Posterior vena cava (tissue), 2 donors: ENCODE results near the gene EML2. TPM values are rescaled to one million over a fixed set of nuclear protein-coding genes. Genes with fewer than 3 reads are reported as not detected.

ENCODE experiments used
- DNase-seq: peaks from one replicate; pipeline ENCODE4 v3.0.0-alpha.2; 2020; ENCODE audit warnings: low spot score
- intact Hi-C, 2 donors: fragments of 100-400 bp; cut with DNase I; formaldehyde crosslinking; loops; one replicate each; pipeline versions ENCODE4 v1.14.1 to v1.14.2; 2022 to 2023
- total RNA-seq, 2 donors: library from RNA; stranded (reverse); fragmentation: NEBNext Ultra II Directional; extraction: Animal tissue kit (Norgen Biotek cat#: 25700); gene quantifications; one replicate each; pipeline ENCODE4 v1.2.1, GENCODE V29; 2021
- donor health status: DM: yes; HTN: yes; CAD: no.
- donor health status: DM: yes; HTN: yes; CAD: no.

Gene EML2
- total RNA-seq, 2 donors from 2014 or later = 20.7 to 26.7 TPM

GRCh38 chr19:45657520-45658167, 18.4 kb upstream of the EML2 start:
- no peak for DNase-seq
- intact Hi-C loops = loop anchor here in 1 of 2 donors (1.0 to 10.0 kb wide), 2 partner anchors 37 to 133 kb away; no protein-coding TSS in a partner anchor

- intact Hi-C loops = loop anchor here in 1 of 2 donors (10.0 kb wide), 1 partner anchor 130 kb away; no protein-coding TSS in a partner anchor
- DNase-seq = no peak
Observed at GRCh38 chr19:45655073-45655472, 15.9 kb upstream of the EML2 start.

- DNase-seq = no peak
- intact Hi-C loops = loop anchor here in 1 of 2 donors (10.0 kb wide), 1 partner anchor 129 kb away; no protein-coding TSS in a partner anchor
Observed at GRCh38 chr19:45653634-45654033, 14.4 kb upstream of the EML2 start.

DNA sequence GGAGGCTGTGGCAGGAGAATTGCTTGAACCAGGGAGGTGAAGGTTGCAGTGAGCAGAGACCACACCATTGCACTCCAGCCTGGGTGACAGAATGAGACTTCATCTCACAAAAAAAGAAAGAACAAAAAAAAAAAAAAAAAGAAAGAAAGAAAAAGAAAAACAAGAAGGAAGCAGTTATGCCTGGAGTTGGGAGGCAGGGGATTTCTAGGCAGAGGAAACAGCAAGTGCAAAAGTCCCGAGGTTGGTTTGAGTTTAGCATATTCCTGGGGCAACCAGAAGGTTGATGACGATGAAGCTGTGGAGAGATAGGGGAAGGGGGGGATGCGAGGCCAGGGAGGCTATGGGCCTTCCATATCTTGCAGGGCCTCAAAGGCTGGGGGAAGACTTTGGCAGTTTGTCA, 11.5 kb upstream of the EML2 start:
- no peak for DNase-seq
- intact Hi-C loops = loop anchor here in 1 of 2 donors (10.0 kb wide), 1 partner anchor 126 kb away; no protein-coding TSS in a partner anchor

GRCh38 chr19:45646345-45646698, 7.1 kb upstream of the EML2 start:
- no peak for DNase-seq

DNA sequence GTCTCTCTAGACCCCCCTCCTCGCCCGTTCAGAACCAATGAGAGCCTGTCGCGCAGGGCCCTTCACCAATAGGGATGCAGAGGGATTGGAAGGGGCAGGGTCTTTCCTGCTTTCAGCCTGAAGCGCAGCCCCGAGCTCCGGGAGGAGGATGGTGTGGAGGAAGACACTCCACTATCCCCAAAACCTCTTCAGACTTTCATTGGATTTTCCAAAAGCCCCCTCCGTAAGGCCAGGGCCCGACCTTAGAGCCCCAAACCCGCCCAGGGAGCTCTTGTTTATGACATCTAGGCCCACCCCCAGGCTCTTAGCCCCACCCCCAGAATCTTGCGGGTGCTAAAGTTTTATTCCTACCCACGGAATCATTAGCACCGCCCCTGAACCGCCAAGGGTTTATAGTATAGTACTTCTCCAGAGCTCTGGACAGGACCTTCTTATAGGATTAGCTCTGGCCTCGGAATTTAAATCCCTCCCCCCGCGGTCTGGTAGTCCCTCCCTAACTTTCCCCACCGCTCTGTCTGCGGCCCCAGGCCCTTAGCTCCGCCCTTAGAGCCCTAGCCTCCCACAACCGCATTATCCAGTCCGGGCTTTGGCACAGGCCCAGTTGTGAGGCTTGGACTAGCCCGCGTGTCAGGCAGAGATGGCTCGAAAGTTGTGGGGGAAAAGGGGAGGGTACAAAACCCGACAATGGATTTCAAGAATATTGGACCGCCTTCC, 6.6 kb upstream of the EML2 start:
- intact Hi-C loops = loop anchor here in 1 of 2 donors (10.0 kb wide), 1 partner anchor 121 kb away; no protein-coding TSS in a partner anchor
- DNase-seq = peak; percentile 88

More at GRCh38 chr19:45646345-45646698, 7.1 kb upstream of the EML2 start:
- intact Hi-C loops = loop anchor here in 1 of 2 donors (10.0 kb wide), 1 partner anchor 122 kb away; no protein-coding TSS in a partner anchor

DNA sequence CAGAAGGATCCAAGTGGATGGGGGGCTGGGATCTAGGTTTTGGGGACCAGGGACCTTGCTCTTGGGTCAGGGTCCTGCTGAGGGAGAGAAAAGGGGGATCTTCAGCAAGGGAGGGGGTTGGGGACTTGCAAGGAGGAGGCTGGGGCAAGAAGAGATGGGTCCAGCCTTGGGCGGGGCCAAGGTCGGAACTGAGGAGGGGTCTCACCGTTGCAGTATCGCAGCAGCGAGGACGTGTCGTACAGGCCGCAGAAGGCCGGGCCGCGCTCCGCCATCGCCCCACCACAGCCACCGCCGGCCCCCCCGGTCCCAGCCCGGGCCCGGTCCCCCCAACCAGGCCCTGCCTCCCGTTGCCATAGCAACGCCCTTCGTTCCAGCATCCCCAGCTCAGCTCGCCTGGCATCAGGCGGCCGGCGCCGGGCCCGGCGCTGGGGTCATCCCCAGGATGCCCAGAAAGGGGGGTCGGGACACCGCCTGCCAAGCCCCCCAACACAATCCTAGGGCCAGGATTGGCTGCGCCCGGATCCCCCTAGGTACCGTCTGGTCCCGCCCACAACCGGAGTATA, 6.0 kb upstream of the EML2 start:
- no peak for DNase-seq
- intact Hi-C loops = loop anchor here in 1 of 2 donors (10.0 kb wide), 1 partner anchor 120 kb away; no protein-coding TSS in a partner anchor

DNA sequence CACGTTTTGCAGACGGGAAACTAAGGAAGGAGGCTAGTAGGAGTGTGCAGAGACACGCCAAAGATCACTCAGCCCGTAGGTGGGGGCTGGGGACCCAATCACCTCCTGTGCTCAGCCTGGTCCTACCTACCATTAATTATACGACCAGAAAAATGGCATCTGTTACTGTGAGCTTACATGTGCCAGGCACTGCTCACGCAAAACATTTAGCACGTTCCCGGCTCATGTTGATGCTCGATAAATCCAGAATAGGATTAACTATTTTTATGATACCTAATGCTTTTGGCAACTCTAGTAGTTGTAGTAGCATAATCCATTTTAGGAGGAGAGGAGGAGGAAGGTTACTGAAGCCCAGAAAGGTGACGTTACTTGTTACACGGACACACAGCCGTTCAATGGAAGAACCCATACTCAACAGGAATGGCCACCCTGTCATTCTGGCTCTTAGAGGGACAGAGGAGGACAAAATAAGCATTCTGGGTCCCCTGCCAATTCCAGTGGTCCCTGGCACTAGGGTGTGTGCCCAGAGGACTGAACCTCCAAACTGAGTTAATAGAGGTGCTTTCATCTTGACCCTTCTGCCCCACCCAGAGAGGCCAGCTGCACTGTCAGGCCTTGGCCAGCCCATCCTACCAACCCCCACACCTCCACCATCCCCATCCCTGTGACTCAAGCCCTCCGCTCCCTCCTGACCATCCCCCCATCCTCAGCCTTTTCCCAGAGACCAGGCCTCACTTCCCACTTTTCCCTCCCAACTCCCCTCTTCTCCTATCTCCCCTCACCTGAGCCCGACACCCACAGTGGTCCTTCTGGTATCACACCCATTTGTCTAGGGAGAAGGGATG, 5.0 kb upstream of the EML2 start:
- no peak for DNase-seq
- intact Hi-C loops = loop anchor here in 1 of 2 donors (2.0 to 10.0 kb wide), 2 partner anchors 37 to 119 kb away; no protein-coding TSS in a partner anchor

- intact Hi-C loops = loop anchor here in 1 of 2 donors (2.0 to 10.0 kb wide), 2 partner anchors 36 to 118 kb away; no protein-coding TSS in a partner anchor
Observed at GRCh38 chr19:45643024-45643926, 4.1 kb upstream of the EML2 start.

DNA sequence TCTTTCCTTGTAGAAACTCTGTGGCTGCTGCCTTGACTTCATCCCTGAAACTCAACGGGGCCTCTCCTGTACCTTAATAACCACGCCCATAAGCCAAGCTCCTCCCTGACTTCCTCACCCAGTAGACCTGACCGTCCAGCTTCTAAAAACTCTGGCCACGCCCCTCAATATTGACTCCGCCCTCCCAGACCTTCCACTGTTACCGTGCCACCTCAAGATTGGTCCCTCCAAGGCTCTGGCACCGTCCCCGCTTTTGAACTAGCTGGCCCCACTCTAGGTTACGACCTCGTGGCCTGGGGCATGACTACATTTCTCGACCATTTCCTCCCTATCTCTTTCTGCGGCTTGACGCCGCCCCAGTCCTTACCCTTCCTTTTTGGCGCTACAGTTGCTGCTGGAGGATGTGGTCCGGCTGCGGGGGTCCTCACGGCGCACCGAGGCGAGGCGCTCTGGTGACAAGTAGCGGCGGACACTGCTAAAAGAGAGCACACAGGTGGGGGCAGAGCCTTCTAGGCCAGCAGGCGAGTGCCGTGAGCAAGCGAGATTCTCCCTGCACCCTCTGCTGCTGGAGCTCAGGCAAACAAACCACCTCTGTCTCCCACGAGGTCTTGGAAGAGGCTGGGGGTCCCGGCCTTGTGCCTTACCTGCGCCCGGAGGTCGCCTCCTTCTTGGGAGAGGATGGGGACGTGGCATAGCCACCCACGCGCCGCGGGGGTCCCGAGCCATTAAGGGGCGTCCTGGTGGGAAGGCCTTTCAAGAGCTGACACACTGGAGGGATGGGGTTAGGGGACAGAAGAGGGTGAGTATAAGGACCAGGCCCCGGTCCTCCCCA, 2.3 kb upstream of the EML2 start:
- intact Hi-C loops = loop anchor here in 1 of 2 donors (2.0 to 10.0 kb wide), 2 partner anchors 35 to 117 kb away; no protein-coding TSS in a partner anchor
- peak; percentile 86 for DNase-seq

More at GRCh38 chr19:45643024-45643926, 4.1 kb upstream of the EML2 start:
- DNase-seq = peak; percentile 95

DNA sequence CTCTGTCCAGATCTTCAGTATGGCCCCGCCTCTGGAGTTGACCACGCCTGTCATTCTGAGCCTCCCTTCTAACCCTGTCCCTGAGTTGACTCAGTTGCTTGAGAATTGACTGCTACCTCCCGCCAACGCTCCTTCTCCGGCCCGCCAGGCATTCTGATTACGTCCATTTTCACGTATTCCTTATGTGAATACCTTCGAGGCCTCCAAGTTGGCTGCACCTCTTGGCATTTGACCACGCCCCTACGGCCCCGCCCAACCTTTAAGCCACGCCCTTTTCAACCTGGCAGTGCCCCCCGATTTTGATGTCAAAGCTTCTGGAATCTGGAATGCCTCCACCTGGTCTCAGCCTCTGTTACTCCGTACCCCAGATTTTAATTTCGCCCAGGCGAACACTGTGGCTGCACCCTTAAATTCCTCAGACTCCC, 1.7 kb upstream of the EML2 start:
- intact Hi-C loops = loop anchor here in 1 of 2 donors (10.0 kb wide), 1 partner anchor 116 kb away; no protein-coding TSS in a partner anchor
- no peak for DNase-seq

DNA sequence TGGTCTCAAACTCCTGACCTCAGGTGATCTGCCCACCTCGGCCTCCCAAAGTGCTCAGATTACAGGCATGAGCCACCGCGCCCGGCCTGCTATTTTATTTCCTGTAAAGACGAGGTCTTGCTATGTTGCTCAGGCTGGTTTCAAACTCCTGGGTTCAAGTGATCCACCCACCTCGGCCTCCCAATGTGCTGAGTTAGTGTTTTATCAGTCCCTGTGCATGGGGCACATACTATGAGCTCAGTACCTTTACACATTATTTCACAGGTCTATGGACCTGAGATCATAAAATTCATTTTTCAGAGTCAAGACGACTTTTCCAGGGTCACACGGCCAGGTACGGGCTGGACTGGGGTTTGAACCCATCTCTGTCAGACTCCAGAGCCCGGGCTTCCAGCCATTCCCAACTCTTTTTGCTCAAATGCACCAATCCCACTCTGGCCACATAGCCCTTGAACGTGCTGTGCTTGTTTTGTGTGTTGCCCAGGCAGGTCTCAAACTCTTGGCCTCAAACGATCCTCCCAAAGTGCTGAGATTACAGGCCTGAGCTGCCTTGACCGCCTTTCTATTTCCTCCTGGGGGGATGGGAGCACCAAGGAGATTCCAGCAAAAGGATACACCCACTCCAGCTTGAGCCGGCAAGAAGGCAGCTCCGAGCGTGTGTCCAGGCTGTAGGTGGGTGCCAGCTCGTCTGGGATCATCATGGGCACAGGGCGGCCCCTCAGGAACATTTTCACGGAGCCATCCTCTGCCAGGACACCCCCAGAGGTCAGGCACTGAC, 1.1 kb downstream of the EML2 start:
- no peak for DNase-seq
- intact Hi-C loops = no loop called here

- intact Hi-C loops = no loop called here
- DNase-seq = no peak
Observed at GRCh38 chr19:45636902-45637301, 2.3 kb downstream of the EML2 start.

DNA sequence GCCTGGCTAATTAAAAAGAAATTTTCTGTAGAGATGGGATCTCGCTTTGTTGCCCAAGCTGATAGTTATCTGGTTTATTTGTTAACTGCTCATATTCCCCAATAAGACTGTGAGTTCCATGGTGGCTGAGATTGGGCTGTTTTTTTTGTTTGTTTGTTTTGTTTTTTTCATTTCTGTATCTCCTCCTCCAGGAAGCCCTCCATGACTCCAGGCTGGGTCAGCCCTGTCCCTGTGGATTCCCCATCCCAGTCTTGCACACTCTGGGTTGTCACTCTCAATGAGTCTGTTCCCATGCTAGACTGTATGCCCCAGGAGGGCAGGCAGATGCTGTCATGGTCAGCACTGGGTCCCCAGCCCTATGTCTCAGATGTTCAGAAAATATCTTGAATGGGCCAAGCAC, 2.9 kb downstream of the EML2 start:
- intact Hi-C loops = no loop called here
- no peak for DNase-seq

- DNase-seq = peak; percentile 88
- intact Hi-C loops = no loop called here
Observed at GRCh38 chr19:45632468-45633196, 6.6 kb downstream of the EML2 start.

- DNase-seq = no peak
- intact Hi-C loops = no loop called here
Observed at GRCh38 chr19:45630463-45630862, 8.7 kb downstream of the EML2 start.
